ENCODE measurements around the gene PRKG1.

DNA sequence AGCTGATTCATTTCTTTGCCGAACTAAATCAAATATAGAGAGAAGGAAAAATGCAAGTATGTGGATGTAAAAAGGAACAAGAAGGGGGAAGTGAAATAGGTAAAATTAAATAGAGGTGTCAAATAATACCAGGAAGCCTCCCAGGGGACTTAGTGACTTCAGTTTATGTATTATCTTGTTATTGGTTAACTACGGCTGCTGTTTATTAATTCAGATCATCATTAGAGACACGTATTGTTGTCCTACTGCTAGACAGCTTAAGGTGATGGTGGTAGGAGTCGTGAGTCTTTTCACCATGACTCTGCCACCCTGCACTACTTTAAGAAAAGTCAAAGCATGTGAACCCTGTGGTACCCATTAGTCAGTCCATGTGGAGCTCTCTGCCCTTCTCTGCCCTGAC, 289.1 kb downstream of the PRKG1 start:
- TF ChIP-seq CTCF (IDR thresholded peaks at IDR 0.05) = no peak
- no peak for TF ChIP-seq ZFX (IDR thresholded peaks at IDR 0.05; ENCODE audit: borderline replicate concordance)
